K562 (cell line): ENCODE measurements around the gene CENPO.

Experiments used
- BRF2 ChIP-seq: IDR thresholded peaks from 3 replicates; pipeline ENCODE4 v1.6.1; 2011; ENCODE audit warnings: borderline replicate concordance, mild to moderate bottlenecking; ENCODE audit not compliant: insufficient read length, insufficient read depth
- CTCF ChIP-seq, 3 experiments: IDR thresholded peaks in 2 of 3; conservative IDR thresholded peaks in 1 of 3; 2 replicates each; pipeline ENCODE4 v1.5.1; 2011 to 2012; ENCODE audit warnings: low read length in 3 of 3, mild to moderate bottlenecking in 3 of 3, control low read depth in 2 of 3, improper control_type of control experiment in 1 of 3, inconsistent platforms in 1 of 3, low read depth in 1 of 3, mixed read lengths in 1 of 3, moderate library complexity in 1 of 3; ENCODE audit not compliant: insufficient read depth in 2 of 3
- FOS ChIP-seq: IDR thresholded peaks from 3 replicates; pipeline ENCODE4 v1.6.1; 2011; ENCODE audit not compliant: insufficient read length; ENCODE audit errors: extremely low read depth
- JUND ChIP-seq, 2 experiments: IDR thresholded peaks; 2 replicates in 1 of 2; 3 replicates in 1 of 2; pipeline ENCODE4 v1.6.1; 2011; ENCODE audit warnings: borderline replicate concordance in 2 of 2, low read depth in 2 of 2, low read length in 2 of 2, improper control_type of control experiment in 1 of 2, missing biosample characterization in 1 of 2, missing genetic modification characterization in 1 of 2, missing genetic modification reagents in 1 of 2
- MAFF ChIP-seq: IDR thresholded peaks from 2 replicates; pipeline ENCODE4 v1.6.1; 2012; ENCODE audit warnings: low read length, improper control_type of control experiment
- MYC ChIP-seq, 2 experiments: fragments of 250-450 bp in 1 of 2; sonication (Bioruptor Pico) in 1 of 2; IDR thresholded peaks; 2 replicates each; pipeline versions ENCODE4 v1.5.1 to v1.6.1; 2012 to 2021; ENCODE audit warnings: low read depth in 2 of 2, borderline replicate concordance in 1 of 2, improper control_type of control experiment in 1 of 2, low read length in 1 of 2, mild to moderate bottlenecking in 1 of 2, moderate library complexity in 1 of 2
- NEUROD1 ChIP-seq: fragments of 150-350 bp; IDR thresholded peaks from 2 replicates; pipeline ENCODE4 v1.6.1; 2014; ENCODE audit warnings: borderline replicate concordance, low read length, low read depth; ENCODE audit not compliant: partially characterized antibody
- RFX1 ChIP-seq: fragments of 450-650 bp; IDR thresholded peaks from 2 replicates; pipeline ENCODE4 v1.6.1; 2016; ENCODE audit warnings: mild to moderate bottlenecking, moderate library complexity
- SP1 ChIP-seq: sonication (generic); formaldehyde crosslinking; IDR thresholded peaks from 2 replicates; pipeline ENCODE4 v1.8.1; 2022; ENCODE audit warnings: mild to moderate bottlenecking, missing genetic modification reagents
- ZBTB26 ChIP-seq: fragments of 450-650 bp; formaldehyde crosslinking; IDR thresholded peaks from 2 replicates; pipeline ENCODE4 v1.4.0; 2022; ENCODE audit warnings: missing genetic modification characterization
- ZNF224 ChIP-seq: sonication (generic); formaldehyde crosslinking; IDR thresholded peaks from 2 replicates; pipeline ENCODE4 v1.8.0; 2022; ENCODE audit warnings: mild to moderate bottlenecking, missing genetic modification reagents

GRCh38 chr2:24831221-24832072 is 38.2 kb downstream of the CENPO start:
- TF ChIP-seq RFX1 (no peak), ZNF224 (CRISPR knock-in tag) (no peak), FOS (no peak), ZBTB26 (CRISPR knock-in tag) (no peak), MAFF (no peak), MYC (IDR thresholded peaks at IDR 0.05; ENCODE audit: low read depth, low read length) (no peak), MYC (CRISPR knock-in tag; IDR thresholded peaks at IDR 0.05; ENCODE audit: borderline replicate concordance, low read depth) (no peak), BRF2 (no peak), CTCF (IDR thresholded peaks at IDR 0.05 in 2 of 3, conservative IDR thresholded peaks at IDR 0.05 in 1 of 3; ENCODE audit: insufficient read depth in 2 of 3, low read depth in 1 of 3, low read length in 3 of 3) (no peak), SP1 (CRISPR knock-in tag) (no peak), JUND (IDR thresholded peaks at IDR 0.05; ENCODE audit: borderline replicate concordance, low read depth, low read length) (no peak), JUND (tag; IDR thresholded peaks at IDR 0.05; ENCODE audit: borderline replicate concordance, low read depth, low read length) (no peak), NEUROD1 (no peak)
